K562 (cell line): ENCODE measurements around the gene CLPSL1. TPM values are rescaled to one million over a fixed set of nuclear protein-coding genes. Genes with fewer than 3 reads are reported as not detected.

Experiments used
- ATAC-seq: fragments of 200-7000 bp; cut with Tn5 transposase; 3 replicates; pipeline ENCODE4 v1.9.1; 2020; ENCODE audit warnings: moderate library complexity
- BruUV-seq: library from RNA; stranded (reverse); fragments of 400-500 nt; replicated peaks from 2 replicates; lab custom pipeline; 2021; lab: Mats Ljungman, UMichigan
- CTCF ChIA-PET: fragments of 300-600 bp; formaldehyde crosslinking; extraction: SDS; loops from one replicate; lab custom pipeline; 2021; ENCODE audit warnings: low intra/inter-chr PET ratio; lab: Yijun Ruan, JAX
- POLR2A ChIA-PET: fragments of 300-600, 350-650 bp; sonication (Branson Sonifier 250); formaldehyde crosslinking; extraction: SDS; loops from one replicate; lab custom pipeline; 2021; ENCODE audit warnings: antibody characterized with exemption, inconsistent platforms; lab: Yijun Ruan, JAX
- DNase-seq, 4 experiments: peaks; one replicate each; pipeline versions ENCODE4 v3.0.0 to v3.0.0-alpha.2; 2011 to 2018; ENCODE audit warnings: low spot score in 3 of 4, mixed read lengths in 3 of 4; ENCODE audit errors: extremely low read depth in 1 of 4
- FAIRE-seq: peaks from 2 replicates; lab custom pipeline; 2011; peaks lifted over from hg19 to GRCh38; lab: Jason Lieb, UNC
- H2AFZ ChIP-seq: 2 replicates; pipeline ENCODE4 v1.6.0; 2011; ENCODE audit warnings: low read depth, low read length, control low read depth, inconsistent platforms
- H3K27ac ChIP-seq: fragments of 200-600 bp; 3 replicates; pipeline ENCODE4 v1.8.0; 2011; ENCODE audit warnings: low read depth, mild to moderate bottlenecking, control low read depth, inconsistent platforms, low read length, moderate library complexity, mixed read lengths; ENCODE audit errors: extremely low read depth
- H3K27me3 ChIP-seq, 2 experiments: fragments of 300-600 bp in 1 of 2; 2 replicates in 1 of 2; 3 replicates in 1 of 2; pipeline versions ENCODE4 v1.6.0 to v1.8.0; 2011; ENCODE audit warnings: inconsistent platforms in 2 of 2, low read length in 2 of 2, mild to moderate bottlenecking in 1 of 2, mixed read lengths in 1 of 2, moderate library complexity in 1 of 2; ENCODE audit not compliant: control insufficient read depth in 2 of 2, insufficient read depth in 2 of 2
- H3K36me3 ChIP-seq: fragments of 300-600 bp; 3 replicates; pipeline ENCODE4 v1.8.0; 2011; ENCODE audit warnings: mild to moderate bottlenecking, low read length, inconsistent platforms; ENCODE audit not compliant: control insufficient read depth, insufficient read depth
- H3K4me1 ChIP-seq, 2 experiments: fragments of 200-600 bp in 1 of 2; replicated peaks in 1 of 2; 2 replicates in 1 of 2; 3 replicates in 1 of 2; pipeline versions ENCODE4 v1.5.1 to v1.8.0; 2011; ENCODE audit warnings: inconsistent platforms in 2 of 2, low read length in 2 of 2, mild to moderate bottlenecking in 1 of 2, mixed read lengths in 1 of 2, moderate library complexity in 1 of 2; ENCODE audit not compliant: control insufficient read depth in 2 of 2, insufficient read depth in 2 of 2
- H3K4me2 ChIP-seq: 2 replicates; pipeline ENCODE4 v1.6.1; 2011; ENCODE audit warnings: low read length, control low read depth, inconsistent platforms, mixed read lengths; ENCODE audit not compliant: insufficient read depth
- H3K4me3 ChIP-seq: fragments of 200-600 bp; sonication (generic), shearing (Covaris generic); 2 replicates; pipeline ENCODE4 v1.5.1; 2016; ENCODE audit warnings: control low read depth, inconsistent platforms
- H3K79me2 ChIP-seq: fragments of 200-600 bp; 3 replicates; pipeline ENCODE4 v1.8.0; 2011; ENCODE audit warnings: low read length, inconsistent platforms; ENCODE audit not compliant: control insufficient read depth, insufficient read depth
- H3K9ac ChIP-seq, 2 experiments: 2 replicates each; pipeline versions ENCODE4 v1.6.0 to v1.6.1; 2011; ENCODE audit warnings: low read depth in 2 of 2, low read length in 2 of 2, control low read depth in 1 of 2, inconsistent platforms in 1 of 2, mild to moderate bottlenecking in 1 of 2, mixed read lengths in 1 of 2; ENCODE audit not compliant: insufficient read depth in 1 of 2
- H3K9me1 ChIP-seq: one replicate; pipeline ENCODE4 v1.6.0; 2011; ENCODE audit warnings: inconsistent platforms, mild to moderate bottlenecking, low read length, moderate library complexity; ENCODE audit not compliant: control insufficient read depth, insufficient read depth
- H3K9me3 ChIP-seq: replicated peaks from 2 replicates; pipeline ENCODE4 v1.5.1; 2011; ENCODE audit warnings: low read depth, low read length, inconsistent platforms; ENCODE audit not compliant: control insufficient read depth, insufficient read depth
- H4K20me1 ChIP-seq: replicated peaks from 2 replicates; pipeline ENCODE4 v1.6.1; 2011; ENCODE audit warnings: low read length, inconsistent platforms, mixed read lengths; ENCODE audit not compliant: control insufficient read depth, insufficient read depth
- ARID1B ChIP-seq: fragments of 450-650 bp; IDR thresholded peaks from 2 replicates; pipeline ENCODE4 v1.6.1; 2016; ENCODE audit warnings: antibody characterized with exemption, mild to moderate bottlenecking, inconsistent platforms
- CBX2 ChIP-seq: fragments of 200-600 bp; sonication (generic); IDR thresholded peaks from one replicate; pipeline ENCODE4 v1.6.1; 2012; ENCODE audit warnings: mild to moderate bottlenecking, low read length, inconsistent platforms; ENCODE audit not compliant: insufficient read depth, poor library complexity, severe bottlenecking
- EP300 ChIP-seq: IDR thresholded peaks from 2 replicates; pipeline ENCODE4 v1.6.1; 2012; ENCODE audit warnings: low read length, improper control_type of control experiment
- HNRNPUL1 ChIP-seq: fragments of 200-400 bp; formaldehyde crosslinking; IDR thresholded peaks from 2 replicates; pipeline ENCODE4 v1.6.1; 2017; ENCODE audit warnings: low read length
- ILK ChIP-seq: fragments of 450-650 bp; IDR thresholded peaks from 2 replicates; pipeline ENCODE4 v1.6.1; 2016; ENCODE audit warnings: missing genetic modification characterization, low read depth, mild to moderate bottlenecking, missing compliant biosample characterization, moderate library complexity, borderline replicate concordance
- KAT7 ChIP-seq: sonication (generic); formaldehyde crosslinking; IDR thresholded peaks from 2 replicates; pipeline ENCODE4 v1.8.0; 2022; ENCODE audit warnings: missing genetic modification reagents, mild to moderate bottlenecking, borderline replicate concordance
- L3MBTL2 ChIP-seq: fragments of 450-650 bp; IDR thresholded peaks from 2 replicates; pipeline ENCODE4 v1.6.1; 2016; ENCODE audit warnings: mild to moderate bottlenecking, moderate library complexity
- MEIS2 ChIP-seq: fragments of 450-650 bp; IDR thresholded peaks from 2 replicates; pipeline ENCODE4 v1.6.1; 2014; ENCODE audit warnings: mild to moderate bottlenecking; ENCODE audit not compliant: partially characterized antibody
- MYBL2 ChIP-seq, 2 experiments: fragments of 450-650 bp in 1 of 2; sonication (generic) in 1 of 2; formaldehyde crosslinking in 1 of 2; IDR thresholded peaks; 2 replicates each; pipeline versions ENCODE4 v1.6.1 to v1.8.1; 2017 to 2022; ENCODE audit warnings: borderline replicate concordance in 1 of 2, inconsistent platforms in 1 of 2, low read depth in 1 of 2, mild to moderate bottlenecking in 1 of 2, missing genetic modification reagents in 1 of 2, moderate library complexity in 1 of 2
- NEUROD1 ChIP-seq: fragments of 150-350 bp; IDR thresholded peaks from 2 replicates; pipeline ENCODE4 v1.6.1; 2014; ENCODE audit warnings: borderline replicate concordance, low read length, low read depth; ENCODE audit not compliant: partially characterized antibody
- POLR2AphosphoS2 ChIP-seq: IDR thresholded peaks from 2 replicates; pipeline ENCODE4 v1.6.1; 2012; ENCODE audit warnings: low read length, improper control_type of control experiment
- POLR3A ChIP-seq: IDR thresholded peaks from 2 replicates; pipeline ENCODE4 v1.6.1; 2011; ENCODE audit warnings: borderline replicate concordance, mild to moderate bottlenecking, moderate library complexity; ENCODE audit not compliant: insufficient read length, insufficient read depth; ENCODE audit errors: extremely low read depth
- PYGO2 ChIP-seq: fragments of 450-650 bp; IDR thresholded peaks from 2 replicates; pipeline ENCODE4 v1.6.1; 2016; ENCODE audit warnings: mild to moderate bottlenecking, missing genetic modification characterization, moderate library complexity, missing compliant biosample characterization
- RAD51 ChIP-seq: fragments of 450-650 bp; IDR thresholded peaks from 2 replicates; pipeline ENCODE4 v1.7.1; 2016; ENCODE audit warnings: low read depth, mild to moderate bottlenecking, borderline replicate concordance
- SMARCA4 ChIP-seq: fragments of 450-650 bp; IDR thresholded peaks from 2 replicates; pipeline ENCODE4 v1.6.1; 2016
- SMC3 ChIP-seq: conservative IDR thresholded peaks from 2 replicates; pipeline ENCODE4 v1.6.1; 2011; ENCODE audit warnings: low read depth, low read length, improper control_type of control experiment; ENCODE audit not compliant: insufficient read depth
- SRSF7 ChIP-seq: fragments of 200-400 bp; formaldehyde crosslinking; optimal IDR thresholded peaks from 2 replicates; pipeline ENCODE3; 2017; ENCODE audit warnings: mild to moderate bottlenecking, low read depth, low read length
- TAF7 ChIP-seq: fragments of 450-650 bp; IDR thresholded peaks from 2 replicates; pipeline ENCODE4 v1.6.1; 2016; ENCODE audit warnings: missing genetic modification characterization, missing compliant biosample characterization
- TEAD4 ChIP-seq, 2 experiments: sonication (generic) in 1 of 2; formaldehyde crosslinking in 1 of 2; IDR thresholded peaks; 2 replicates each; pipeline versions ENCODE4 v1.6.1 to v1.8.0; 2012 to 2022; ENCODE audit warnings: borderline replicate concordance in 1 of 2, inconsistent platforms in 1 of 2, low read length in 1 of 2, mild to moderate bottlenecking in 1 of 2, missing genetic modification reagents in 1 of 2
- ZBTB34 ChIP-seq: fragments of 250-450 bp; sonication (Bioruptor Pico); IDR thresholded peaks from 2 replicates; pipeline ENCODE4 v1.8.0; 2021; ENCODE audit warnings: mild to moderate bottlenecking, moderate library complexity
- ZNF121 ChIP-seq: sonication (generic); formaldehyde crosslinking; conservative IDR thresholded peaks from 2 replicates; pipeline ENCODE4 v1.8.0; 2022; ENCODE audit warnings: missing genetic modification reagents
- ZNF134 ChIP-seq: fragments of 250-450 bp; sonication (Bioruptor Pico); conservative IDR thresholded peaks from 2 replicates; pipeline ENCODE4 v1.4.0; 2020
- ZNF174 ChIP-seq: fragments of 250-450 bp; sonication (Bioruptor Pico); IDR thresholded peaks from 2 replicates; pipeline ENCODE4 v1.4.0; 2020; ENCODE audit warnings: mild to moderate bottlenecking
- ZNF445 ChIP-seq: fragments of 250-450 bp; sonication (Bioruptor Pico); IDR thresholded peaks from 2 replicates; pipeline ENCODE4 v1.4.0; 2020; ENCODE audit warnings: low read depth, mild to moderate bottlenecking, moderate library complexity
- WGBS: fragments of 100-300 bp; shearing (Covaris generic); methylation state at CpG from one replicate; pipeline ENCODE4 v1.1.6; 2016; ENCODE audit warnings: low coverage, mixed read lengths; ENCODE audit not compliant: insufficient coverage; ENCODE audit errors: missing lambda C conversion rate; 5-methylcytosine and 5-hydroxymethylcytosine counted together
- in situ Hi-C: fragments of 300-500 bp; cut with MboI; formaldehyde crosslinking; loops from 4 replicates; pipeline ENCODE4 v1.15.0; 2018; ENCODE audit warnings: inconsistent platforms, mixed read lengths
- intact Hi-C: fragments of 100-400 bp; cut with micrococcal nuclease; formaldehyde crosslinking; loops from 2 replicates; pipeline ENCODE4 v1.14.2; 2022
- polyA plus RNA-seq, 8 experiments: library from polyadenylated mRNA; depleted of rRNA in 4 of 8; stranded (reverse) in 5 of 8; unstranded in 3 of 8; fragments of >200 nt; fragmentation: Nextera tagmentation in 2 of 8; fragmentation: Illumina TruSeq in 1 of 8; extraction: Ambion mirVana in 2 of 8; extraction: Trizol in 1 of 8; gene quantifications; 2 replicates each; pipeline versions ENCODE4 v1.2.1 to v1.2.3, GENCODE V29; 2011 to 2014; ENCODE audit warnings: inconsistent platforms in 1 of 8, missing spikeins in 1 of 8
- total RNA-seq, 7 experiments: library from RNA; depleted of rRNA in 6 of 7; stranded (reverse); fragments of >200 nt in 6 of 7; fragmentation: Illumina TruSeq in 2 of 7; extraction: Trizol in 2 of 7; gene quantifications; 2 replicates each; pipeline versions ENCODE4 v1.2.1 to v1.2.3, GENCODE V29; 2011 to 2021; ENCODE audit warnings: low replicate concordance in 1 of 7

The CLPSL1 gene
- total and polyA plus RNA-seq, 9 of the 15 experiments (the other 6 are each of a cell fraction or from before 2014, with no cell fraction given): not detected

- no peaks in the 10 kb centered on the region for H3K27me3 ChIP-seq
- no peak overlapping the region for H3K27ac ChIP-seq
- H3K79me2 ChIP-seq: no peaks in the 10 kb centered on the region
- peaks cover 56% of the 10 kb centered on the region for H3K36me3 ChIP-seq
- H3K9ac ChIP-seq: no peak overlapping the region
- no peak overlapping the region for H3K4me3 ChIP-seq
- POLR2A ChIA-PET: interaction anchor here (0.9 to 1.5 kb wide), 3 partner anchors 9 to 50 kb away, joined by 3 to 5 read pairs (median 3); no protein-coding TSS in a partner anchor
- CTCF ChIA-PET: no interaction called here
- in situ Hi-C loops (no loop called here), intact Hi-C loops (no loop called here)
- FAIRE-seq (no peak), ATAC-seq (peak; percentile 70), DNase-seq (peak in 1 of 4 experiments; percentile 29)
- 52% methylated on average over 7 of the region's 7 CpGs for WGBS
- no peaks in the 10 kb centered on the region; a peak in 1 of 5 replicates for H3K4me1 ChIP-seq
- no peaks in the 10 kb centered on the region for H4K20me1 ChIP-seq
- BruUV-seq: no TSS peak
- H2AFZ ChIP-seq: no peak overlapping the region
- H3K9me3 ChIP-seq: no peaks in the 10 kb centered on the region
- no peak overlapping the region for H3K4me2 ChIP-seq
- H3K9me1 ChIP-seq: no peaks in the 10 kb centered on the region
- TF ChIP-seq ZNF121 (CRISPR knock-in tag) (no peak), TAF7 (tag) (no peak), POLR2AphosphoS2 (no peak; the same call in 1 of the 2 replicates), SMC3 (no peak), SRSF7 (no peak), PYGO2 (no peak), CBX2 (no peak), KAT7 (CRISPR knock-in tag) (no peak), L3MBTL2 (no peak), ZNF134 (CRISPR knock-in tag) (no peak), ZBTB34 (CRISPR knock-in tag) (no peak), ZNF445 (CRISPR knock-in tag) (no peak), ZNF174 (no peak), MYBL2 (IDR thresholded peaks at IDR 0.05; ENCODE audit: low read depth) (no peak), MYBL2 (CRISPR knock-in tag; IDR thresholded peaks at IDR 0.05; ENCODE audit: borderline replicate concordance) (no peak), POLR3A (no peak), HNRNPUL1 (no peak), TEAD4 (IDR thresholded peaks at IDR 0.05; ENCODE audit: low read length) (0 out of 2 replicates have a peak, but pooled peaks have one; percentile 17), TEAD4 (CRISPR knock-in tag; IDR thresholded peaks at IDR 0.05; ENCODE audit: borderline replicate concordance) (no peak), NEUROD1 (no peak), SMARCA4 (peak; percentile 65; the same call in 1 of the 2 replicates), ARID1B (peak; percentile 70), MEIS2 (peak; percentile 41), ILK (tag) (no peak), RAD51 (no peak), EP300 (peak; percentile 68)
These were observed 52.7 kb downstream of the CLPSL1 start for GRCh38 chr6:35833536-35833935.
